ENCODE results near the gene RAB28.

DNA sequence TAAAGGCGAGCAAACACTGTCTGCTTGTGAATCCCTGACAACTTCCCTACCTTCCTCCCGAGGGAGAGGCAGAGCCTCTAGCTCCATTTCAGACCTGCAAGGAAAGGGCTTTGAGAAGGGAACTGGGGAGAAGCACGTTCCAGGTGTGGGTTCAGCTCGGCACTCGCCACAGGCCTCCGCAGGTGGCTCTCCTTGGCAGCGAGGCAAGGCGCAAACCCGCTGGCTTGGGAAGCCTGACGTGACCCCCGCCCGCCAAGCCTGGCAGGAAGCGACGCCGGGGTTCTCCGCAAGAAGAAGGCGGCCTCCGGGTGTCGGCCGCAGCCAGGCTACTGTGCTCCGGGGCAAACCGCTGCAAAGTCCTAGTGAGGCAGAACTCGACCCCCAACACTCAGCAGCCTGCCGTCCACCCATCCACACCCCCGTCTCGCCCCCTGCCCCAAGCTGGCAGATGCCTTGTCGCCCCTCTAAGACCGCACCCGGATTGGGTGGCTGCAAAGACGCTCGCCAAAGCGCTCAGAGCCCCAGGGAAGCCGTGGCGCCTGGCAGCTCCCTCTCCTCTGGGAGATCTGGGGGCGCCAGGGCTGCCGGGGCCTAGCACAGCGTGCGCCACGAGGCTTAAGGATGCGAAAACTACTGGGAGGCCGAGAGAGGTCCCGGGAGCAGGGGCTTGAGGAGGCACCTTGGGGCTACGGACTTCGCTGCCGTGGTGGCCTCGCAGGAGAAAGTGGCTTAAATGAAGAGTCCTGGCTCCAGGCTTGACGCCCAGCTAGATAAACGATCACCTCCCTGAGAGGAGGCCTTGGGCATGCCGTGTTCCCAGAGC lies 38.4 kb upstream of the RAB28 start:
- no peak for TF ChIP-seq KDM5A (IDR thresholded peaks at IDR 0.05; ENCODE audit: low read length)
- no peak for TF ChIP-seq POLR2A (IDR thresholded peaks at IDR 0.05; ENCODE audit: control extremely low read depth in 1 of 2, low read depth in 2 of 2, low read length in 2 of 2)
- TF ChIP-seq, protein P1, sequence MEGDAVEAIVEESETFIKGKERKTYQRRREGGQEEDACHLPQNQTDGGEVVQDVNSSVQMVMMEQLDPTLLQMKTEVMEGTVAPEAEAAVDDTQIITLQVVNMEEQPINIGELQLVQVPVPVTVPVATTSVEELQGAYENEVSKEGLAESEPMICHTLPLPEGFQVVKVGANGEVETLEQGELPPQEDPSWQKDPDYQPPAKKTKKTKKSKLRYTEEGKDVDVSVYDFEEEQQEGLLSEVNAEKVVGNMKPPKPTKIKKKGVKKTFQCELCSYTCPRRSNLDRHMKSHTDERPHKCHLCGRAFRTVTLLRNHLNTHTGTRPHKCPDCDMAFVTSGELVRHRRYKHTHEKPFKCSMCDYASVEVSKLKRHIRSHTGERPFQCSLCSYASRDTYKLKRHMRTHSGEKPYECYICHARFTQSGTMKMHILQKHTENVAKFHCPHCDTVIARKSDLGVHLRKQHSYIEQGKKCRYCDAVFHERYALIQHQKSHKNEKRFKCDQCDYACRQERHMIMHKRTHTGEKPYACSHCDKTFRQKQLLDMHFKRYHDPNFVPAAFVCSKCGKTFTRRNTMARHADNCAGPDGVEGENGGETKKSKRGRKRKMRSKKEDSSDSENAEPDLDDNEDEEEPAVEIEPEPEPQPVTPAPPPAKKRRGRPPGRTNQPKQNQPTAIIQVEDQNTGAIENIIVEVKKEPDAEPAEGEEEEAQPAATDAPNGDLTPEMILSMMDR (IDR thresholded peaks at IDR 0.05; ENCODE audit: control extremely low read depth in 1 of 3, insufficient read depth in 1 of 3, low read depth in 1 of 3, low read length in 3 of 3): no peak
- TF ChIP-seq BACH1 (IDR thresholded peaks at IDR 0.05; ENCODE audit: low read length): no peak
- TF ChIP-seq CEBPB (IDR thresholded peaks at IDR 0.05; ENCODE audit: low read depth, low read length): no peak
- TF ChIP-seq, protein P2, sequence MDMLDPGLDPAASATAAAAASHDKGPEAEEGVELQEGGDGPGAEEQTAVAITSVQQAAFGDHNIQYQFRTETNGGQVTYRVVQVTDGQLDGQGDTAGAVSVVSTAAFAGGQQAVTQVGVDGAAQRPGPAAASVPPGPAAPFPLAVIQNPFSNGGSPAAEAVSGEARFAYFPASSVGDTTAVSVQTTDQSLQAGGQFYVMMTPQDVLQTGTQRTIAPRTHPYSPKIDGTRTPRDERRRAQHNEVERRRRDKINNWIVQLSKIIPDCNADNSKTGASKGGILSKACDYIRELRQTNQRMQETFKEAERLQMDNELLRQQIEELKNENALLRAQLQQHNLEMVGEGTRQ (IDR thresholded peaks at IDR 0.05; ENCODE audit: low read length): no peak

All from H1 (cell line).